DND-41 (cell line): Measurements from ENCODE around the gene OR2T10.

Source experiments
- ATAC-seq: fragments of 200-7000 bp; cut with Tn5 transposase; 3 replicates; pipeline ENCODE4 v1.9.1; 2021; ENCODE audit warnings: low read depth; ENCODE audit not compliant: insufficient read depth
- DNase-seq: peaks from one replicate; pipeline ENCODE4 v3.0.0-alpha.2; 2020
- H2AFZ ChIP-seq: 2 replicates; pipeline ENCODE4 v1.6.0; 2012; ENCODE audit warnings: low read depth, low read length
- H3K27ac ChIP-seq: 2 replicates; pipeline ENCODE4 v1.5.1; 2012; ENCODE audit warnings: low read length, inconsistent platforms
- H3K27me3 ChIP-seq: fragments of 200-600 bp; sonication (generic); 2 replicates; pipeline ENCODE4 v1.6.0; 2012; ENCODE audit warnings: low read length, mild to moderate bottlenecking, inconsistent platforms; ENCODE audit not compliant: insufficient read depth, poor library complexity
- H3K36me3 ChIP-seq: 2 replicates; pipeline ENCODE4 v1.5.1; 2012; ENCODE audit warnings: low read length, inconsistent platforms; ENCODE audit not compliant: insufficient read depth
- H3K4me1 ChIP-seq: 2 replicates; pipeline ENCODE4 v1.5.1; 2012; ENCODE audit warnings: mild to moderate bottlenecking, low read length; ENCODE audit not compliant: insufficient read depth
- H3K4me2 ChIP-seq: 2 replicates; pipeline ENCODE4 v1.6.0; 2012; ENCODE audit warnings: mild to moderate bottlenecking, moderate library complexity, low read length, inconsistent platforms; ENCODE audit not compliant: insufficient read depth
- H3K4me3 ChIP-seq, 2 experiments: fragments of 200-600 bp in 1 of 2; shearing (Covaris generic) in 1 of 2; 2 replicates each; pipeline ENCODE4 v1.5.1; 2012 to 2016; ENCODE audit warnings: inconsistent platforms in 2 of 2, low read length in 2 of 2, mild to moderate bottlenecking in 2 of 2, low read depth in 1 of 2, moderate library complexity in 1 of 2
- H3K79me2 ChIP-seq: 2 replicates; pipeline ENCODE4 v1.6.0; 2012; ENCODE audit warnings: low read length, inconsistent platforms; ENCODE audit not compliant: insufficient read depth
- H3K9ac ChIP-seq: 2 replicates; pipeline ENCODE4 v1.6.0; 2012; ENCODE audit warnings: low read depth, mild to moderate bottlenecking, inconsistent platforms, low read length, moderate library complexity
- H3K9me3 ChIP-seq: 2 replicates; pipeline ENCODE4 v1.5.1; 2012; ENCODE audit warnings: low read length, moderate library complexity, mild to moderate bottlenecking, inconsistent platforms; ENCODE audit not compliant: insufficient read depth, severe bottlenecking
- H4K20me1 ChIP-seq: 2 replicates; pipeline ENCODE4 v1.6.0; 2012; ENCODE audit warnings: low read length; ENCODE audit not compliant: insufficient read depth
- CTCF ChIP-seq: IDR thresholded peaks from 2 replicates; pipeline ENCODE4 v1.5.1; 2012; ENCODE audit warnings: borderline replicate concordance, low read length, moderate library complexity, mild to moderate bottlenecking; ENCODE audit not compliant: poor library complexity, severe bottlenecking; ENCODE audit errors: extremely low read depth
- EZH2 ChIP-seq: IDR thresholded peaks from 3 replicates; pipeline ENCODE4 v1.6.1; 2012; ENCODE audit warnings: borderline replicate concordance, low read depth, mild to moderate bottlenecking, moderate library complexity, low read length, inconsistent platforms; ENCODE audit not compliant: severe bottlenecking

Gene OR2T10

GRCh38 chr1:248611883-248612414, 14.4 kb upstream of the OR2T10 start:
- no peak for TF ChIP-seq CTCF
- TF ChIP-seq EZH2 = no peak
- Histone ChIP-seq H3K9ac (no peak overlapping the region), H3K4me2 (no peak overlapping the region), H2AFZ (no peak overlapping the region), H3K27me3 (no peaks in the 10 kb centered on the region), H3K4me3 (no peak overlapping the region), H3K27ac (no peak overlapping the region), H3K79me2 (no peaks in the 10 kb centered on the region), H3K4me1 (no peaks in the 10 kb centered on the region), H3K9me3 (no peaks in the 10 kb centered on the region), H4K20me1 (no peaks in the 10 kb centered on the region), H3K36me3 (no peaks in the 10 kb centered on the region)
- no peak for ATAC-seq
- no peak for DNase-seq

GRCh38 chr1:248610301-248610700, 12.8 kb upstream of the OR2T10 start:
- Histone ChIP-seq H3K4me3 (no peak overlapping the region), H3K27me3 (no peaks in the 10 kb centered on the region), H3K36me3 (no peaks in the 10 kb centered on the region), H3K4me2 (no peak overlapping the region), H3K79me2 (no peaks in the 10 kb centered on the region), H2AFZ (no peak overlapping the region), H3K27ac (no peak overlapping the region), H4K20me1 (no peaks in the 10 kb centered on the region), H3K4me1 (no peaks in the 10 kb centered on the region), H3K9ac (no peak overlapping the region), H3K9me3 (no peaks in the 10 kb centered on the region)
- ATAC-seq (no peak), DNase-seq (no peak)
- TF ChIP-seq EZH2 (no peak), CTCF (no peak)

- Histone ChIP-seq H3K79me2 (no peaks in the 10 kb centered on the region), H3K27me3 (no peaks in the 10 kb centered on the region), H3K36me3 (no peaks in the 10 kb centered on the region), H3K9ac (no peak overlapping the region), H3K27ac (no peak overlapping the region), H2AFZ (no peak overlapping the region), H3K9me3 (no peaks in the 10 kb centered on the region), H3K4me2 (no peak overlapping the region), H3K4me1 (peaks cover 8% of the 10 kb centered on the region), H4K20me1 (no peaks in the 10 kb centered on the region), H3K4me3 (no peak overlapping the region)
- TF ChIP-seq EZH2 = no peak
- no peak for TF ChIP-seq CTCF
- no peak for DNase-seq
- ATAC-seq = no peak
Measured at GRCh38 chr1:248599396-248599795, 1.9 kb upstream of the OR2T10 start.

GRCh38 chr1:248596615-248597014, 885 bp downstream of the OR2T10 start:
- Histone ChIP-seq H3K4me3 (no peak overlapping the region), H2AFZ (peak overlapping the region; percentile 65), H4K20me1 (no peaks in the 10 kb centered on the region), H3K27ac (no peak overlapping the region), H3K79me2 (no peaks in the 10 kb centered on the region), H3K9ac (no peak overlapping the region), H3K4me2 (no peak overlapping the region), H3K27me3 (no peaks in the 10 kb centered on the region), H3K4me1 (peaks cover 8% of the 10 kb centered on the region), H3K36me3 (no peaks in the 10 kb centered on the region), H3K9me3 (no peaks in the 10 kb centered on the region)
- ATAC-seq (peak; percentile 74), DNase-seq (peak; percentile 5)
- TF ChIP-seq EZH2 = no peak
- no peak for TF ChIP-seq CTCF
